ENCODE data around the gene BRINP3.
"Not testable (repeated sequence)": the region's sequence is repeated elsewhere in the genome, so short reads cannot be mapped to it uniquely, and the experiment has no call there.

BRINP3 gene

DNA sequence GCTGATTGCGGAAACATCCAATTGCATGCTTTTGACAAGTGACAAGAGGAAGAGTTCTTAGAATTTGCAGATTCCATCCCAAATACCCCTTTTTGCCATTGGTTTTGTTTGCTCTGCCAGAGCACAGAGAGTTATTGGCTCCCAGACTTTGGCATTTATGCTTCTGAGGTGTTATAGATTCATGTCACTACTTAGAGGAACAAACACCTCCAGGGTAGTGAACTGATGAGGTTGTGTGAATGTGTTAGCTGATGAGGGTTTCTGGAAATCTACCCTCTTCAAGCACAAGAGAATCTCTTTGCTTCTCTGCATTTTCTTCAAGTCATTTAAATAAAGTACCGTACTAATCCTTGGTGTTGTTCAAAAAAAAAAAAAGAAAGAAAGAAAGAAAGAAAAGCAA is 33.9 kb upstream of the BRINP3 start (continued):
- TF ChIP-seq ZNF114 (tag by site-specific recombination; IDR thresholded peaks at IDR 0.05): no peak

DNA sequence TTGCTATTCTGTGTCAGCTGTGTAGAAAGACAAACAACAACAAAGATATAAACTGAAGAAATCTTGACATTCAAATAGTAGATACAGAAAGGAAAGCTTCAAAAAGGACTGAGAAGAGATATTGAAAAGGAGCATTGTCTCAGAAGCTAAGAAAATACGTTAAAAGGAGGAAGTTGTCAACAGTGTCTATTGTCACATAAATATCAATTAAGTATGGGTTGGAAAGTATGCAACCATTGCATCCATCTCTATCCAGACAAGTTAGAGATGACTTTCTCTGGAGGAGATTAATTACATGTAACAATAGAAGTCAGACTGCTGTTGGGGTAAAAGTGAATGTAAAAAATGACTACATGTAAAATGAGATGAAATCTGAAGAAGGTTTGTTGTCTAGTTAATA is 29.7 kb upstream of the BRINP3 start:
- Histone ChIP-seq H3K27ac (ENCODE audit: extremely low read depth, low read depth, low read length) (no peak overlapping the region), H3K36me3 (ENCODE audit: control insufficient read depth in 2 of 2, insufficient read depth in 1 of 2, low read length in 2 of 2) (no peaks in the 10 kb centered on the region), H3K4me3 (ENCODE audit: low read depth, low read length) (no peak overlapping the region), H3K9me3 (ENCODE audit: control insufficient read depth, insufficient read depth, low read depth, low read length) (no peaks in the 10 kb centered on the region), H3K4me1 (ENCODE audit: control insufficient read depth, insufficient read depth, low read length) (no peaks in the 10 kb centered on the region)
- TF ChIP-seq ZIC2 (tag by site-specific recombination; IDR thresholded peaks at IDR 0.05) (no peak), REPIN1 (tag by site-specific recombination; IDR thresholded peaks at IDR 0.05; ENCODE audit: low read depth) (no peak), TRIM28 (IDR thresholded peaks at IDR 0.05; ENCODE audit: borderline replicate concordance, low read length) (no peak), ZNF664 (tag by site-specific recombination; IDR thresholded peaks at IDR 0.05) (no peak)
- TF ChIP-seq, protein P1, sequence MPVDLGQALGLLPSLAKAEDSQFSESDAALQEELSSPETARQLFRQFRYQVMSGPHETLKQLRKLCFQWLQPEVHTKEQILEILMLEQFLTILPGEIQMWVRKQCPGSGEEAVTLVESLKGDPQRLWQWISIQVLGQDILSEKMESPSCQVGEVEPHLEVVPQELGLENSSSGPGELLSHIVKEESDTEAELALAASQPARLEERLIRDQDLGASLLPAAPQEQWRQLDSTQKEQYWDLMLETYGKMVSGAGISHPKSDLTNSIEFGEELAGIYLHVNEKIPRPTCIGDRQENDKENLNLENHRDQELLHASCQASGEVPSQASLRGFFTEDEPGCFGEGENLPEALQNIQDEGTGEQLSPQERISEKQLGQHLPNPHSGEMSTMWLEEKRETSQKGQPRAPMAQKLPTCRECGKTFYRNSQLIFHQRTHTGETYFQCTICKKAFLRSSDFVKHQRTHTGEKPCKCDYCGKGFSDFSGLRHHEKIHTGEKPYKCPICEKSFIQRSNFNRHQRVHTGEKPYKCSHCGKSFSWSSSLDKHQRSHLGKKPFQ (tag by site-specific recombination; IDR thresholded peaks at IDR 0.05): no peak
- POLR2A ChIA-PET: no interaction called here
- CTCF ChIA-PET: no interaction called here

DNA sequence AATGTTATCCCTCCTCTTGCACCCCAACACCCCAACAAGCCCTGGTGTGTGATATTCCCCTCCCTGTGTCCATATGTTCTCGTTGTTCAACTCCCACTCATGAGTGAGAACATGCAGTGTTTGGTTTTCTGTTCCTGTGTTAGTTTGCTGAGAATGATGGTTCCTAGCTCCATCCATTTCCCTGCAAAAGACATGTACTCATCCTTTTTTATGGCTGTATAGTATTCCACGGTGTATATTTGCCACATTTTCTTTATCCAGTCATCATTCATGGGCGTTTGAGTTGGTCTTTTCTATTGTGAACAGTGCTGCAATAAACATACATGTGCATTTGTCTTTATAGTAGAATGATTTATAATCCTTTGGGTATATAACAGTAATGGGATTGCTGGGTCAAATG is 26.9 kb upstream of the BRINP3 start:
- H3K4me3 ChIP-seq (ENCODE audit: low read depth, low read length); CTCF ChIA-PET; H3K27ac ChIP-seq (ENCODE audit: extremely low read depth, low read depth, low read length); H3K9me3 ChIP-seq (ENCODE audit: control insufficient read depth, insufficient read depth, low read depth, low read length); H3K4me1 ChIP-seq (ENCODE audit: control insufficient read depth, insufficient read depth, low read length); H3K36me3 ChIP-seq (ENCODE audit: control insufficient read depth in 2 of 2, insufficient read depth in 1 of 2, low read length in 2 of 2); POLR2A ChIA-PET: not testable (repeated sequence)
- TF ChIP-seq ZNF146 (tag by site-specific recombination; IDR thresholded peaks at IDR 0.05): peak; percentile 82

DNA sequence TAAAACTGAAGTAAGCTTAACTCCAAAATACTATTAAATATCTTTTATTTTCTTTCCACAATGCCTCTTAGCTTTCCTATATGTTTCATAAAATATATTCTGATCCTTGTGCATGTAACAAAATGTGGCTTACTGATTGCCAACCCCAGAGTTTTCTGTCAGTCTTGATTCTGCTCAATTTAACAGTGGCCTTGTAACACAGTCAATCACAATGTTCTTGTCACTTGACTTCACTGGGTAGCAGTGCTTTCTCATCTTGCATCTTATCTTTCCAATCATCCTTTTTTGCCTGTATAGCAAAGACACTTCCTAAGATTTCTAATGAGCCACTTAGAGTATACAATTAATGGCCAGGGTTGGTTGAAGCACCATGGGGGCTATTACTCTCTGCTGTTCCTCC is 19.9 kb upstream of the BRINP3 start:
- no peak overlapping the region for H3K4me3 ChIP-seq (ENCODE audit: low read depth, low read length)
- no peaks in the 10 kb centered on the region for H3K9me3 ChIP-seq (ENCODE audit: control insufficient read depth, insufficient read depth, low read depth, low read length)
- CTCF ChIA-PET: no interaction called here
- H3K4me1 ChIP-seq (ENCODE audit: control insufficient read depth, insufficient read depth, low read length): no peaks in the 10 kb centered on the region
- H3K36me3 ChIP-seq (ENCODE audit: control insufficient read depth in 2 of 2, insufficient read depth in 1 of 2, low read length in 2 of 2): no peaks in the 10 kb centered on the region
- POLR2A ChIA-PET: no interaction called here
- no peak overlapping the region for H3K27ac ChIP-seq (ENCODE audit: extremely low read depth, low read depth, low read length)
- no peak for TF ChIP-seq ZFP37 (tag by site-specific recombination; IDR thresholded peaks at IDR 0.05)
- no peak for TF ChIP-seq GLIS1 (tag by site-specific recombination; IDR thresholded peaks at IDR 0.05)
- TF ChIP-seq, protein P2, sequence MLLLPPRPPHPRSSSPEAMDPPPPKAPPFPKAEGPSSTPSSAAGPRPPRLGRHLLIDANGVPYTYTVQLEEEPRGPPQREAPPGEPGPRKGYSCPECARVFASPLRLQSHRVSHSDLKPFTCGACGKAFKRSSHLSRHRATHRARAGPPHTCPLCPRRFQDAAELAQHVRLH (tag by site-specific recombination; IDR thresholded peaks at IDR 0.05): no peak
- TF ChIP-seq ZXDB (tag by site-specific recombination; IDR thresholded peaks at IDR 0.05): no peak
- TF ChIP-seq ZBTB8A (tag by site-specific recombination; IDR thresholded peaks at IDR 0.05): no peak
- TF ChIP-seq GLI4 (tag by site-specific recombination; IDR thresholded peaks at IDR 0.05): no peak
- TF ChIP-seq, protein P1 (tag by site-specific recombination; IDR thresholded peaks at IDR 0.05): no peak
- TF ChIP-seq ZNF707 (tag by site-specific recombination; IDR thresholded peaks at IDR 0.05): no peak

DNA sequence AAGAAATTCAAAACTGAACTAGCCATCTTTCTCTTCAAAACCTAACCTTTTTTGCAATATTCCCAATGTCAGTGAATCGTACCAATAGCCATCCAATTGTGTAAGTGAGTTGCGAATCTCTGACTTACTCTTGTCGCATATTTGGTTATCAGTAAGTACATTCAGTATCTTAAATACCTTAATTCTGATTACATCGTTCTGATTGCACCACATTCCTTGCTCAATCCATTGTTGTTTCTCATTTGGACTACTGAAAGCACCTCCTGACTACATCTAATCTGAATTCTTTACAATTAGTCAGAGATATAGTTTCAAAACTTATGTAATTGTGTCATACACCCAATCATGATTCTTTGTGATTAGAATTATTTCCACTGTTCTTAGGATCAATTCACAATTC is 16.8 kb upstream of the BRINP3 start:
- ChIA-PET POLR2A (no interaction called here), CTCF (interaction anchor here (1.1 kb wide), 1 partner anchor 96 kb away, joined by 3 read pairs; no protein-coding TSS in a partner anchor)
- H3K4me1 ChIP-seq (ENCODE audit: control insufficient read depth, insufficient read depth, low read length): no peaks in the 10 kb centered on the region
- H3K27ac ChIP-seq (ENCODE audit: extremely low read depth, low read depth, low read length): no peak overlapping the region
- no peak overlapping the region for H3K4me3 ChIP-seq (ENCODE audit: low read depth, low read length)
- no peaks in the 10 kb centered on the region for H3K9me3 ChIP-seq (ENCODE audit: control insufficient read depth, insufficient read depth, low read depth, low read length)
- no peaks in the 10 kb centered on the region for H3K36me3 ChIP-seq (ENCODE audit: control insufficient read depth in 2 of 2, insufficient read depth in 1 of 2, low read length in 2 of 2)
- no peak for TF ChIP-seq KLF7 (tag by site-specific recombination; IDR thresholded peaks at IDR 0.05; ENCODE audit: borderline replicate concordance)
- TF ChIP-seq, protein P3, sequence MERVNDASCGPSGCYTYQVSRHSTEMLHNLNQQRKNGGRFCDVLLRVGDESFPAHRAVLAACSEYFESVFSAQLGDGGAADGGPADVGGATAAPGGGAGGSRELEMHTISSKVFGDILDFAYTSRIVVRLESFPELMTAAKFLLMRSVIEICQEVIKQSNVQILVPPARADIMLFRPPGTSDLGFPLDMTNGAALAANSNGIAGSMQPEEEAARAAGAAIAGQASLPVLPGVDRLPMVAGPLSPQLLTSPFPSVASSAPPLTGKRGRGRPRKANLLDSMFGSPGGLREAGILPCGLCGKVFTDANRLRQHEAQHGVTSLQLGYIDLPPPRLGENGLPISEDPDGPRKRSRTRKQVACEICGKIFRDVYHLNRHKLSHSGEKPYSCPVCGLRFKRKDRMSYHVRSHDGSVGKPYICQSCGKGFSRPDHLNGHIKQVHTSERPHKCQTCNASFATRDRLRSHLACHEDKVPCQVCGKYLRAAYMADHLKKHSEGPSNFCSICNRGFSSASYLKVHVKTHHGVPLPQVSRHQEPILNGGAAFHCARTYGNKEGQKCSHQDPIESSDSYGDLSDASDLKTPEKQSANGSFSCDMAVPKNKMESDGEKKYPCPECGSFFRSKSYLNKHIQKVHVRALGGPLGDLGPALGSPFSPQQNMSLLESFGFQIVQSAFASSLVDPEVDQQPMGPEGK (tag by site-specific recombination; IDR thresholded peaks at IDR 0.05): no peak
- TF ChIP-seq, protein P4, sequence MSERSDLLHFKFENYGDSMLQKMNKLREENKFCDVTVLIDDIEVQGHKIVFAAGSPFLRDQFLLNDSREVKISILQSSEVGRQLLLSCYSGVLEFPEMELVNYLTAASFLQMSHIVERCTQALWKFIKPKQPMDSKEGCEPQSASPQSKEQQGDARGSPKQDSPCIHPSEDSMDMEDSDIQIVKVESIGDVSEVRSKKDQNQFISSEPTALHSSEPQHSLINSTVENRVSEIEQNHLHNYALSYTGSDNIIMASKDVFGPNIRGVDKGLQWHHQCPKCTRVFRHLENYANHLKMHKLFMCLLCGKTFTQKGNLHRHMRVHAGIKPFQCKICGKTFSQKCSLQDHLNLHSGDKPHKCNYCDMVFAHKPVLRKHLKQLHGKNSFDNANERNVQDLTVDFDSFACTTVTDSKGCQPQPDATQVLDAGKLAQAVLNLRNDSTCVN (tag by site-specific recombination; optimal IDR thresholded peaks at IDR 0.05): no peak
- TF ChIP-seq SETDB1 (IDR thresholded peaks at IDR 0.05; ENCODE audit: insufficient read length, low read length): no peak
- TF ChIP-seq ZNF391 (tag by site-specific recombination; IDR thresholded peaks at IDR 0.05; ENCODE audit: borderline replicate concordance, low read depth): no peak
- TF ChIP-seq ZNF521 (tag by site-specific recombination; IDR thresholded peaks at IDR 0.05): no peak

All from HEK293 (cell line).